ENCODE results near the gene HMOX1.
"Not testable (repeated sequence)": the region's sequence is repeated elsewhere in the genome, so short reads cannot be mapped to it uniquely, and the experiment has no call there.

Gene HMOX1

DNA sequence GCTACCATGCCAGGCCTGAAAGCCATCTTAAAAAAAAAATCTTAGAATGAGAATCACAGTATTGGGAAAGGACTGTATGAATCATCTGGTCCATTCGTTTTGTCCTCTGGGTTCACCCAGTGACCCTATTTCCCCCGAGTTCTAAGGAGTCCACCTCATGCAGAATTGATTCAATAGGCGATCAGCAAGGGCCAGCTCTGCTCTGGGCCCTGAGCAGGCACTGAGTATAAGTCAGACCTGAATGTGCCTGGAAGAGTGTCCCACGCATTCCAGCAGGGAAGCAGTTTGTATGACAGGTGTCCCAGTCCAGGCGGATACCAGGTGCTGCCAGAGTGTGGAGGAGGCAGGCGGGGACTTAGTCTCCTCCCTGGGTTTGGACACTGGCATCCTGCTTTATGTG is 883 bp upstream of the HMOX1 start:
- no peak for DNase-seq (ENCODE audit: low read depth, low spot score)

DNA sequence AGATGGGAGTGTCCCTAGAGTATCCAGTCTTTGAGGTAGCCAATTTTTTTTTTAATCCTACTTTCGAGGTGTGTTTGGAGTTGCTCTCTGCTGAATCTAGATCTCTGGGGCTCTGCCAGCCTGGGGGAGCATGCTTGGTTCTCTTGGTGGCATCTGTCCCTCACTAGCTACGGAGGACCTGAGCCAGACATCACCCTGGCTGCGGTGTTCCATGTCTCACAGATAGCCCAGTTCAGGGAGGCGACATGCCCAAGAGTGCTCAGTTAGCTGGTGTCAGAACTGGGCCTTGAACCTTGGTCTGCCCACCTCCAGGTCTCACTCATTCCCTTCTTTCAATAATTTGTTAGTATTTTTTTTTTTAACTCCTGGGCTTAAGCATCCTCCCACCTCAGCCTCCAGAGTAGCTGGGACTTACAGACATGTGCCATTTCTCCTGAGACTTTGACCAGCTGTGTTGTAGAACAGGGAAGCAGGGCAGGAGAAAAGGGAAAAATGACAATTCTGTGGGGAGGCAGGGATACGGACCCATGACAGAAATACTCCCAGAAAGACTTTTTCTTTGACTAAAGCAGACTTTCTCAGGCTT is 621 bp downstream of the HMOX1 start:
- no peak for DNase-seq (ENCODE audit: low read depth, low spot score)

DNA sequence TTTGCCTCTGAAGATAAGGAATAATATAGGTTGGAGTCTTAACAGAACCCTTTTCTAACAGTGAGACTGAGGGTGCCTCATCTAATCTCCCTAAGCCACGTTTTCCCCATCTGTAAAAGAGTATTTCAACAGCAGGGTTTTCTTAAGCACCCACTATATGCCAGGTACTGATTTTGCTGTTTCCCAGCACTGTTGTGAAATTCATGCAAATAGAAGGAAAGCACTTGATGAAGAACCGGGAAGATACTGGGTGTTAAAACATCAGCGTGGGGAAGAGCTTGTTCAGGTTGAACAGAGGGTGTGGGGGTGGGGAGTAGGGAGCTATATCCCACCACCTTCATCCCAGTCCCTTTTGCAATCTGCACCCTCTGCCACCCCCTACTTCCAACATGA is 2.8 kb downstream of the HMOX1 start:
- no peak for DNase-seq (ENCODE audit: low read depth, low spot score)

DNA sequence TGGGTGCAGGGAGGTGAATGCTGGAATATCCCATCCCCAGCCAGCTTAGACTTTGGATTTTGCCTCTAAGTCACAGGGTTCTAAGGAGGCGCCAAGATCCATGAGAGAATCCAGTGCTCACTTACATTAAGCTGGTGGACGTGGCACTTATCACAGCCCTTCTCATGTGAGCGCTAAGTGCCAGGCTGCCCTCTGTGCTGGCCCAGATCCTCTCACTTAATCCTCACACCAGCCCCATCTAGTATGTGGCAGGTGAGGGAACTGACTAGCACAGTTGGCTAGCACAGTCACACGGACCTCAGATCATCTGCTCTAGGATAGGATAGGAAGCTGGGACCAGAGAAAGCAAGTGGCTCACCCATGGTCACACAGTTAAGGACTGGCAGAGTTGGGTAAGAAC is 3.6 kb downstream of the HMOX1 start:
- no peak for DNase-seq (ENCODE audit: low read depth, low spot score)

DNA sequence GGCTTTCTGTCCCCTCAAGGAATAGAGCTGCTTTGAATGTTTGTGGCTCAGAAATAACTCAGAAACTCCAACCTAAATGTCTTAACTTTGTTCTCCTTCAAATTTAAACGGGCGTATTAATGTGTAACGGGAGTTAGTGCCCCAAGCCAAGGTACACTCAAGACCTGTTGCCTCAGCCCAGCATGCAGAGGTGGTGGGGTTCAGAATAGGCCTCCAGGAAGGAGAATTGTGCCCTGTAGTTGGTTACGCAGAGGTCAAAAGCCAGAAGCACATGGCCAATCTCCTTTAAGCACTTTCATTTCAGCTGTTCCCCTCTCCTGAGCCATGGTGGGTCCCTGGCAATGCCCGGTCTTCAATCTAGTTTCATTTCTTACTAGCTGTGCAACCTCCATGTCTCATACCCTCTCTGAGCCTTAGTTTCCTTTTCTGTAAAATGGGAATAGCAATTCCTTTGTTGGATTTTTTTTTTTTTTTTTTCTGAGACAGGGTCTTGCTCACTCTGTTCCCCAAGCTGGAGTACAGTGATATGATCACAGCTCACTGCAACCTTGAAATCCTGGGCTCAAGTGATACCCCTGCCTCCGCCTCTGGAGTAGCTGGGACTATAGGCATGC is 4.2 kb downstream of the HMOX1 start:
- DNase-seq (ENCODE audit: low read depth, low spot score), result no peak

DNA sequence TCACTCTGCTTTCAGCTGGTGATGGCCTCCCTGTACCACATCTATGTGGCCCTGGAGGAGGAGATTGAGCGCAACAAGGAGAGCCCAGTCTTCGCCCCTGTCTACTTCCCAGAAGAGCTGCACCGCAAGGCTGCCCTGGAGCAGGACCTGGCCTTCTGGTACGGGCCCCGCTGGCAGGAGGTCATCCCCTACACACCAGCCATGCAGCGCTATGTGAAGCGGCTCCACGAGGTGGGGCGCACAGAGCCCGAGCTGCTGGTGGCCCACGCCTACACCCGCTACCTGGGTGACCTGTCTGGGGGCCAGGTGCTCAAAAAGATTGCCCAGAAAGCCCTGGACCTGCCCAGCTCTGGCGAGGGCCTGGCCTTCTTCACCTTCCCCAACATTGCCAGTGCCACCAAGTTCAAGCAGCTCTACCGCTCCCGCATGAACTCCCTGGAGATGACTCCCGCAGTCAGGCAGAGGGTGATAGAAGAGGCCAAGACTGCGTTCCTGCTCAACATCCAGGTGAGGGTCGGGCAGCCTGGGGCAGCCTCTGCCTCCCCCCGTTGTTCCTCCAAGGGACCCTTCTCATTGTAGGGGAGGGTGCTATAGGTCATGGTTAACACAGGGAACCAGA is 5.9 kb downstream of the HMOX1 start:
- DNase-seq (ENCODE audit: low read depth, low spot score), result no peak

DNA sequence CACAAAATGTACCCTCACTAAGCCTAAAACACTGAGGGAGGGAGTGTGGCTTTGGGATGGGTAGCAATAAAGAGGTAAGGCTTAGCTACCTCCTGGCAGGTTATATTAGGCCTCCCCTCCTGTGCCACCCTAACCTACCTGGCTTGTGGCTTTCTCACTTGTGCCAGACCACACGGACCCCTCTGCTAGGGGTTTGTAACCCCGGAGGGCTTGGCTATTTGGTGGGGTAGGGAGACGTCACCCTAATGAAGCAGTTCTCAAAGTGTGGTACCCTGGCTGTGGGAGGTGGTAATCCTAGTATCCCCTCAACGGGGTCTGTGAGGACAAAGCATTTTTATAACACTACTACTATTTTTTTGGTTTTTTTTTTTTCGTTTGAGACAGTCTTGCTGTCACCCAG is 10.0 kb downstream of the HMOX1 start:
- no peak for DNase-seq (ENCODE audit: low read depth, low spot score)

DNA sequence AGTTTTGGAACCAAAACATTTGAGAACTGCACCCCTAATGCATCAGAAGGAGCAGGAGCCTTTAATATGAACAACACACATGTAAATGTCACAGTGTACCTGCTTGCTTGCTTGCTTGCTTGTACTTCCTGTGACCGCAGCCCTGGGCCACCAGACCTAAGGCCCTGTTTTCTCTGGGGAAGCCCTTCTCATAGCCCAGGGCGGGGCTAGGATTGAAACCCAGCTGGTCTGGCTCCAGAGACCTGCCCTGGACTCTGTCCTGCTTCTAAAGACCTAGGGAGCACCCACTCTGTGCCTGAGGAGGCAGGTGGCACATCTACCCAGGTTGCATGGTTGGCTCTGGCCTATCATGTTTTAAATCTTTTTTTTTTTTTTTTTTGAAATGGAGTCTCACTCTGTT is 11.5 kb downstream of the HMOX1 start:
- no peak for DNase-seq (ENCODE audit: low read depth, low spot score)

DNA sequence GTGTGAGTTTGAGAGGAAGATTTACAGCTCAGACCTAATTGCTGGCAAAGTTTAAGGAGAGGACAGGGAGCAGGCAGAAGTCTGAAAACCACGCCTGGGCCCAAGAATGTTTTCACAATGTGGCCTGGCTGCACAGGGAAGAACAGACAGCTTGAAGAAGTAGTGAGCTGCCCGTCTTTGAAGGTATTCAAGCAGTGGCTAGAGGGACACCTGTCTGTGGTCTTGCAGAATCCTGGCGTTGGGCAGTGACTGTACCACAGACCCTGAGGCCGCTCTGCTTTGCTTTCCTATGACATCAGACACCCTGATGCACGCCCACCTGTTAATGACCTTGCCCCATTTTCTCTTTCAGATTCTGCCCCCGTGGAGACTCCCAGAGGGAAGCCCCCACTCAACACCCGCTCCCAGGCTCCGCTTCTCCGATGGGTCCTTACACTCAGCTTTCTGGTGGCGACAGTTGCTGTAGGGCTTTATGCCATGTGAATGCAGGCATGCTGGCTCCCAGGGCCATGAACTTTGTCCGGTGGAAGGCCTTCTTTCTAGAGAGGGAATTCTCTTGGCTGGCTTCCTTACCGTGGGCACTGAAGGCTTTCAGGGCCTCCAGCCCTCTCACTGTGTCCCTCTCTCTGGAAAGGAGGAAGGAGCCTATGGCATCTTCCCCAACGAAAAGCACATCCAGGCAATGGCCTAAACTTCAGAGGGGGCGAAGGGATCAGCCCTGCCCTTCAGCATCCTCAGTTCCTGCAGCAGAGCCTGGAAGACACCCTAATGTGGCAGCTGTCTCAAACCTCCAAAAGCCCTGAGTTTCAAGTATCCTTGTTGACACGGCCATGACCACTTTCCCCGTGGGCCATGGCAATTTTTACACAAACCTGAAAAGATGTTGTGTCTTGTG is 12.5 kb downstream of the HMOX1 start:
- no peak for DNase-seq (ENCODE audit: low read depth, low spot score)

DNA sequence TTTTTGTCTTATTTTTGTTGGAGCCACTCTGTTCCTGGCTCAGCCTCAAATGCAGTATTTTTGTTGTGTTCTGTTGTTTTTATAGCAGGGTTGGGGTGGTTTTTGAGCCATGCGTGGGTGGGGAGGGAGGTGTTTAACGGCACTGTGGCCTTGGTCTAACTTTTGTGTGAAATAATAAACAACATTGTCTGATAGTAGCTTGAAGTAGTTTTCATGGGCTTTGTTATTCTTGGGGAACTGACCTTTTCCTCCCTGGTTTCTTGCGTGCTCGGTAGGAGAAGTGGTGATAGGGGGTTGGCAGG is 13.1 kb downstream of the HMOX1 start:
- no peak for DNase-seq (ENCODE audit: low read depth, low spot score)

DNA sequence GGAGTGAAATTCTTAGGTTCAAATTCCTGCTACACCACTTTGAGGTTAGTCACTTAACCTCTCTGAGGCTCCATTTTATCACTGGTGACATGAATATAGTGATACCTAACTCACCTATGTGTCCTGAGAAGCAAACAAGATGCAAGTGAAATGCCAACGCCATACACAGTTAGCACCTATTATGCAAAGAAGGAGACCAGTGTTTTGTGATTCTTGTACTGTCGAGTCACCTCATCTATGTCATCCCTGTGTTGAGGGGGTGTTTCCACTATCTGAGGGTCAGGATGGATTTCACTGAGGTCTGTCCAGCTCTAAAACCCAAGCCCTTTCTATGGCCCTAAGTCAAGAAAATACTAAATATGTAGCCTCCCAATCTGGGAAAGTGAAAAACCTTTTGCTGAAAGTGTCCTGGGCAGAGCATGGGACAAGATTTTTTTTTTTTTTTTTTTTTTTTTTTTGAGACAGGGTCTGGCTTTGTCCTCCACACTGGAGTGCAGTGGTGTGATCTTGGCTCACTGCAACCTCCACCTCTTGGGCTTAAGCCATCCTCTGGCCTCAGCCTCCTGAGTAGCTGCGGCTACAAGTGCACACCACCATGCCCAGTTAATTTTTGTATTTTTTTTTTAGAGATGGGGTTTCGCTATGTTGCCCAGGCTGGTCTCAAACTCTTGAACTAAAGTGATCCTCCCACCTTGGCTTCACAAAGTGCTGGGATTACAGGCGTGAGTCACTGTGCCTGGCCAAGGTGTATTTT is 14.1 kb downstream of the HMOX1 start:
- DNase-seq (ENCODE audit: low read depth, low spot score), result no peak

DNA sequence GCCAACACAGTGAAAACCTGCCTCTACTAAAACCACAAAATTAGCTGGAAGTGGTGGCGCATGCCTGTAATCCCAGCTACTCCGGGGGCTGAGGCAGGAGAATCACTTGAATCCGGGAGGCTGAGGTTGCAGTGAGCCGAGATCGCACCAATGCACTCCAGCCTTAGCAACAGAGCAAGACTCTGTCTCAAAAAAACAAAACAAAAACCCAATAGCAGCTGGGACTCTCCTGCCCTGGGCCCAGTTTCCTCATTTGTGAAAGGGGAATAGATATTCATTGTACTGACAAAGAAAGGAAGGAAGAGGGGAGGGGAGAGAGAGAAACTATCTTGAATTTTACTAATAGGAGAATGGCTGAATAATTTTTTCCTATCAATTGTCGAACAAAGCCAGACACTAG is 15.7 kb downstream of the HMOX1 start:
- not testable (repeated sequence) for DNase-seq (ENCODE audit: low read depth, low spot score)

DNA sequence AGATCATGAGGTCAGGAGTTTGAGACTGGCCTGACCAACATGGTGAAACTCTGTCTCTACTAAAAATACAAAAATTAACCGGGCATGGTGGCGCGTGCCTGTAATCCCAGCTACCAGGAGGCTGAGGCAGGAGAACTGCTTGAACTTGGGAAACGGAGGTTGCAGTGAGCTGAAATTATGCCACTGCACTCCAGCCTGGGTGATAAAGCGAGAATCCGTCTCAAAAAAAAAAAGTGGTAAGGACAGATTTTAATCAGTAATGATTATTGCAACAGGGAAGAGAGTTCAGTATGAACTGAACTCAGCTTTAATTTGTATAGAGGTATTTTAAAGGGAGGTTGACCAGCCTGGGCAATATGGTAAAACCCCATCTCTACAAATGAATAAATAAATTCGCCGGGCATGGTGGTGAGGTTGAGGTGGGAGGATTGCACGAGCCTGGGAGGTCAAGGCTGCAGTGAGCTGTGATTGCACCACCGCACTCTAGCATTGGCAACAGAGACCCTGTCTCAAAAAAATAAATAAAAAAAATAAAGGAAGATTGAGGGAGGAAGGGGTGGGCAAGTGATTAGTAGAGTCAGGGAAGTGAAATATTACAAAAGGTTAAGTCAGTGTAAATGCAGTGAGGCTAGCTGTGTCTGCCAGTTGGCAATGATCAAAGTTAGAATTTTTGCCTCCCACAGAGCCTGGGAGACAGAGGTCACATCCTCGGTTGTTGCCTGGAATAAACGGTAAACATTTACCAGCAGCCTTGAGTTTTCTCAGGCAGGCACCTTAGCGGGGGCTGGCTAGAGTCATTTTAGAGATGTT is 16.4 kb downstream of the HMOX1 start:
- DNase-seq (ENCODE audit: low read depth, low spot score), result no peak

DNA sequence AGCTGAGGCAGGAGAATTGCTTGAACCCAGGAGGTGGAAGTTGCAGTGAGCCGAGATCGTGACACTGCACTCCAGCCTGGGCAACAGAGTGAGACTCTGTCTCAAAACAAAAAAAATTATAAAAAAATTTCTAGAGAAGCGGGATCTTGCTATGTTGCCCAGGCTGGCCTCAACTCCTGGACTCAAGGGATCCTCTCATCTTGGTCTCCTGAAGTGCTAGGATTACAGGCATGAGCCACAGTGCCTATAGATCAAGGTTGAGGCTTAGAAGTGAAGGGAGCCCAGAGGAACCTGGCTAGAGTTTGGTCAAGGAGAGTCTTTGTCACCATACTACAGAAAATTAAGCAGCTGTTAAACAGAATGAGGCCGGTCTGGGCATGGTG is 17.7 kb downstream of the HMOX1 start:
- DNase-seq (ENCODE audit: low read depth, low spot score), result no peak

DNA sequence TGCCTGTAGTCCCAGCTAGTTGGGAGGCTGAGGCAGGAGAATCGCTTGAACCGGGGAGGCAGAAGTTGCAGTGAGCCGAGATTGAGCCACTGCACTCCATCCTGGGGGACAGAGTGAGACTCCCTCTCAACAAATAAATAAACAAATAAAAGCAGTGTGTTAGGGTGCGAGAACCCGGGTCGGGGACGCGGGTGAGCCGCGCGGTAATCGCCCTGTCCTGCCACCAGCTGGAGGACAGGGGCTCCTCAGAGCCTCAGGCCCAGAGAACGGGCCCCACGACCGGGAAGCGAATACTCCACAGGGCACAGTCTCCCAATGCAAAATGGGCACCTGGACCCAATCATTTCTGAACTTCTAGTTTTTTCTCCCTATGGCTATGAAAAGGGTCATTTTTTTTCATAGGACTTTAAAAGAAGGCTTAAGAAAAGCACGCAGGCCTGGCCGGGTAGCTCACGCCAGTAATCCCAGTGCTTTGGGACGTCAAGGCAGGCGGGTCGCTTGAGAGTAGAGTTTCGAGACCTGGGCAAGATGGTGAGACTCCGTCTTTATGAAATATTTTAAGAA is 18.3 kb downstream of the HMOX1 start:
- DNase-seq (ENCODE audit: low read depth, low spot score), result no peak

DNA sequence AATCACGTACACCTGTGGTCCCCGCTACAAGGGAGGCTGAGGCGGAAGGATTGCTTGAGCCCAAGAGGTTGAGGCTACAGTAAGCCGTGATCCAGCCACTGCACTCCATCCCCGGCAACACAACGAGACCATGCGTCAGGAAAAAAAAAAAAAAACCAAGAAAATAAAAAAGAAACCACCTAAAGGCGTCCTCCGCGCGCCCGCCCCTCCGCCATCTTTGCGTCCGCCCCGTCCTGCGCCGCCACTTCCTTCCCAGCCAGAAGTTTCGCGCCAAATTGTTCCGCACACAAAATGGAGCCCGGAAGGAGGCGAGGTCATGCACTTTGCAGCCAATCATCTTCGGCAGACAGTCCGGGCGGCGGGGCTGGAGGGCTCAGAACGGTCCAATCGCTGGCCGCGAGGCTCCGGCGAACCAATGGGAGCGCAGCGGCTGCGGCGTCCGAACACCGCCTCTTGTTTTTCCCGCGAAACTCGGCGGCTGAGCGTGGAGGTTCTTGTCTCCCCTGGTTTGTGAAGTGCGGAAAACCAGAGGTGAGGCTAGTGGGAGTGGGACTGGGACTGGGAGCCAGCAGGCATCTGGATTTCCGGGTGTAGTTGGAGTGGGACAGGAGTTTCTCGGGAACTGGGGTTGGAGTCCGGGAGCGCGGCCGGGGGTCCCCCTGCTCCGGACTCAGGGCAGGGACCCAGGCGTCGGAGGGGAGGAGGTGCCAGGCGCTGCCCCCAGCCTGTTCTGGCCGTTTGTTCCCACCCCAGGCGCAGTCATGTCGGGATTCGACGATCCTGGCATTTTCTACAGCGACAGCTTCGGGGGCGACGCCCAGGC is 19.0 kb downstream of the HMOX1 start, which contains the start of gene MCM5:
Gene MCM5 (plus strand): TSS at position 463 of the 823 bp plus-strand sequence. CDS start 299 bp downstream, at position 762.
- peak; percentile 93 for DNase-seq (ENCODE audit: low read depth, low spot score)

DNA sequence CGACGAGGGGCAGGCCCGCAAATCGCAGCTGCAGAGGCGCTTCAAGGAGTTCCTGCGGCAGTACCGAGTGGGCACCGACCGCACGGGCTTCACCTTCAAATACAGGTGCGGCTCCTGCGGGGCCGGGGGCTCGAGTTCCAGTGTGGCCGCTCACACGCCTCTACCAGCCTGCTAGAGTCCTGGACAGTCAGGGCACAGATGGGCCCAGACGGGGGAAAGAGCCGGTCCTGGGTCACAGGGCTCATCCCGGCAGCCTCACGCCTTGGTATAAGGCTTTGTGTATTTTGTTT is 19.6 kb downstream of the HMOX1 start:
- no peak for DNase-seq (ENCODE audit: low read depth, low spot score)

DNA sequence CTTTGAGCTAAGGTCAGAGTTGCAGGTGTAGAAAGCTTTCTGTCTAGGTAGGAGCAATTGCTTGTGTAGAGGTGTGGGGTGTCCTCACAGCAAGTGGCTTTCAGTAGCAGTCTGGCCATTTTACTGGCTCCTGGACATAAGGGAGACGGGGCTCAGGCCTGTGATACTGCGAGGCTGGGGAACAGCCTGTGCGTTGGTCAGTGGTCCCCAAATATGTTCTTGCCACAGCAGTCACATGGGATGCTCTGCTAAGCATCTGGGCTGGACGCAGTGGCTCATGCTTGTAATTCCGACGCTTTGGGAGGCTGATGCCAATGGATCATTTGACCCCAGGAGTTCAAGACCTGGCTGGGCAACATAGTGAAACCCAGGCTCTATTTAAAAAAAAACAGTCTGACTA is 21.0 kb downstream of the HMOX1 start:
- DNase-seq (ENCODE audit: low read depth, low spot score), result no peak

DNA sequence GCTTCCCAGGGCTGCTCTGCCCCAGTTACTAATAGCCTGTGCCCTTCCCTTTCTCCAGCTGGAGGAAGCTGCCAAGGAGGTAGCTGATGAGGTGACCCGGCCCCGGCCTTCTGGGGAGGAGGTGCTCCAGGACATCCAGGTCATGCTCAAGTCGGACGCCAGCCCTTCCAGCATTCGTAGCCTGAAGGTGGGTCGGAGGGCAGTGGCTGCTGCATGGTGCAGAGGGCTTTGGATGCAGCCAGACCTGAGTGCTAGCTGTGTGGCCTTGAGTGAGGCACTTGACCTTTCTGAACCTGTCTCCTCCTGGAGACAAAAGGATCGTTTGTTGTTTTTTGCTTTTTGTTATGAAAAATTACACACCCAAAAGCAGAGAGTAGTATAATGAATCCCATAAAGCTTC is 22.5 kb downstream of the HMOX1 start:
- no peak for DNase-seq (ENCODE audit: low read depth, low spot score)

DNA sequence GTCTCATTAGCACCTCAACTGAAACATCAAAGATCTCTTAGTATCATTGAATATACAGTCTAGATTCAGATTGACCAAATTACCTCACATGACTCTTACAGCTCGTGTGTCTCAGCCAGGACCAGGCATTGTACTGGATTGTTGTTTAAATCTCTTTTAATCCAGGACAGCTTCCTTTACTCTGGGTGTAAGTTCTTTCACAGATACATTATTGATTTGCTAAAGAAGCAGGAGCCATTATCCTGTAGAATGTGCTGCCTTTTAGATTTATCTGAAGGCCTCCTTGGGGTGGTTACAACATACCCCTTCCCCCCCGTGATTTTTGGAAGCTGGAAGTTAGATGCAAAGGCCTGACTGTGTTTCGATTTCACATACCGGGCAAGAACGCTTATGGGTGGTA is 23.3 kb downstream of the HMOX1 start:
- no peak for DNase-seq (ENCODE audit: low read depth, low spot score)

Measured in iPS DF 19.7 (cell line).